Thoracic aorta (tissue), 2 donors: ENCODE results near the gene CNTNAP2. TPM values are rescaled to one million over a fixed set of nuclear protein-coding genes. Genes with fewer than 3 reads are reported as not detected.

ENCODE experiments used
- ATAC-seq: fragments of 150-250 bp; one replicate; pipeline ENCODE4 v1.8.0; 2017; ENCODE audit warnings: low read depth; ENCODE audit not compliant: insufficient number of reproducible peaks, low FRiP score
- DNase-seq: peaks from one replicate; pipeline ENCODE4 v3.0.0-alpha.2; 2020; ENCODE audit warnings: low spot score
- H3K27ac ChIP-seq, 2 donors: fragments of 200-600 bp; sonication (generic); 1 replicate in 1 of 2; 2 replicates in 1 of 2; pipeline ENCODE4 v1.5.1; 2016; ENCODE audit warnings: mild to moderate bottlenecking in 2 of 2, moderate library complexity in 2 of 2
- H3K27me3 ChIP-seq: fragments of 200-600 bp; sonication (generic); replicated peaks from 2 replicates; pipeline ENCODE4 v1.6.0; 2016; ENCODE audit warnings: mild to moderate bottlenecking; ENCODE audit not compliant: insufficient read depth
- H3K36me3 ChIP-seq: fragments of 200-600 bp; sonication (generic); one replicate; pipeline ENCODE4 v1.5.1; 2016
- H3K4me1 ChIP-seq, 2 donors: fragments of 200-600 bp; sonication (generic); 1 replicate in 1 of 2; 2 replicates in 1 of 2; pipeline versions ENCODE4 v1.5.1 to v1.6.0; 2016; ENCODE audit warnings: low read depth in 2 of 2, mild to moderate bottlenecking in 1 of 2; ENCODE audit not compliant: control insufficient read depth in 1 of 2
- H3K4me3 ChIP-seq: fragments of 200-600 bp; sonication (generic); 2 replicates; pipeline ENCODE4 v1.5.1; 2016; ENCODE audit warnings: mild to moderate bottlenecking
- H3K9me3 ChIP-seq: fragments of 200-600 bp; sonication (generic); 2 replicates; pipeline ENCODE4 v1.5.1; 2016
- CTCF ChIP-seq: fragments of 200-600 bp; sonication (generic); IDR thresholded peaks from one replicate; pipeline ENCODE4 v1.5.1; 2019; ENCODE audit warnings: antibody characterized with exemption
- total RNA-seq, 2 donors: library from RNA; depleted of rRNA; stranded (reverse); fragments of >200 nt; gene quantifications; one replicate each; pipeline versions ENCODE4 v1.1.0 to v1.2.3, GENCODE V29; 2016

Gene CNTNAP2
- total RNA-seq, 2 donors from 2014 or later, result not detected

- TF ChIP-seq CTCF, result no peak
- no peak for ATAC-seq
- Histone ChIP-seq H3K4me1 (no peaks in the 10 kb centered on the region), H3K27me3 (no peaks in the 10 kb centered on the region), H3K36me3 (no peaks in the 10 kb centered on the region), H3K9me3 (no peaks in the 10 kb centered on the region), H3K27ac (no peak overlapping the region), H3K4me3 (no peak overlapping the region)
- no peak for DNase-seq
These were observed 2318.3 kb downstream of the CNTNAP2 start for GRCh38 chr7:148434887-148435286.

- ATAC-seq (no peak), DNase-seq (no peak)
- H3K4me1 ChIP-seq, result no peaks in the 10 kb centered on the region
- no peak overlapping the region for H3K4me3 ChIP-seq
- no peak overlapping the region for H3K27ac ChIP-seq
- H3K27me3 ChIP-seq, result no peaks in the 10 kb centered on the region
- H3K36me3 ChIP-seq, result no peaks in the 10 kb centered on the region
- TF ChIP-seq CTCF, result no peak
- no peaks in the 10 kb centered on the region for H3K9me3 ChIP-seq
These were observed 2319.1 kb downstream of the CNTNAP2 start for GRCh38 chr7:148435715-148436114.

GRCh38 chr7:148436135-148436534 lies 2319.5 kb downstream of the CNTNAP2 start:
- ATAC-seq (no peak), DNase-seq (no peak)
- no peaks in the 10 kb centered on the region for H3K27me3 ChIP-seq
- H3K36me3 ChIP-seq, result no peaks in the 10 kb centered on the region
- no peaks in the 10 kb centered on the region for H3K4me1 ChIP-seq
- H3K27ac ChIP-seq, result no peak overlapping the region
- no peaks in the 10 kb centered on the region for H3K9me3 ChIP-seq
- H3K4me3 ChIP-seq, result no peak overlapping the region
- TF ChIP-seq CTCF, result no peak

- Histone ChIP-seq H3K27ac (no peak overlapping the region), H3K27me3 (no peaks in the 10 kb centered on the region), H3K4me1 (no peaks in the 10 kb centered on the region), H3K36me3 (no peaks in the 10 kb centered on the region), H3K4me3 (no peak overlapping the region), H3K9me3 (no peaks in the 10 kb centered on the region)
- no peak for DNase-seq
- ATAC-seq, result no peak
- TF ChIP-seq CTCF, result no peak
These were observed 2320.0 kb downstream of the CNTNAP2 start for GRCh38 chr7:148436571-148436970.

- no peak for ATAC-seq
- no peak for DNase-seq
- H3K27ac ChIP-seq, result no peak overlapping the region
- no peaks in the 10 kb centered on the region for H3K27me3 ChIP-seq
- TF ChIP-seq CTCF, result no peak
- H3K4me1 ChIP-seq, result no peaks in the 10 kb centered on the region
- H3K9me3 ChIP-seq, result no peaks in the 10 kb centered on the region
- no peaks in the 10 kb centered on the region for H3K36me3 ChIP-seq
- H3K4me3 ChIP-seq, result no peak overlapping the region
These were observed 2320.4 kb downstream of the CNTNAP2 start for GRCh38 chr7:148437043-148437442.
